ENCODE results near the gene C2CD4B. TPM values are rescaled to one million over a fixed set of nuclear protein-coding genes. Genes with fewer than 3 reads are reported as not detected.

Gene C2CD4B
- total RNA-seq, 1 experiment from 2014 or later = not detected

DNA sequence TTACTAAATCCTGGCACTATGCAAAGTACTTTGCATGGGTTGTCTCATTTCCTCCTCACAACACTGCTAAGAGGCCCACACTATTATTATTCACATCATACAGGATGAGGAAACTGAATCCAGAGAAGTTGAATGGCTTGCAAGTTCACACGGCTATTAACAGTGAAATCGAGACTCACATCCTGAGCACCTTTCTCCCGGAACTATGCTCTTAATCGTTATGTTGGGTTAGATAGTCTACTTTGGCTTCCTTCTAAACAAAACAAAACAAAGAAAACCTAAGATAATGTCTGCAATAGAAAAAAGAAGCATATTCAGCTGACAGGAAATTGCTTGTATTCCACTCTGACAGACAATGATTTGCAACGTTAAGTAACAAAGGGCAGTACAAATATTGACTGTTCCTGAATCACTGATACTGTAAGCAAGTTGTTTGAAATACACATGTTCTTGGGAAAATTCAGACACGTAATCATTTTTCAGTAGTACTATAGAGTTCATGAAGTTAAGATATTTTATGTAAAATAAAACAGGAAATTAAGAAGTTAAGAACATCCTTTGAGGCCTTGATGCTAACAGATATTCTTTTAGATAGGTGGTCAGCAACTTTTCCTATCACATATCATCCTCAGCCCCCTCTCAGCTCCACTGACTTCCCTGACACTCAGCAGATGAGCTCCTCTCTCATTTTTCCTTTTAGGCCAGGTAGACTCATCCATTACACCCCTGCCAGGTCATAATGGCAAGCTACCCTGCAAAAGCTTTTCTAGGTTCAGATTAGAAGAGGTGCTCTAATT is 40.7 kb downstream of the C2CD4B start:
- in situ Hi-C loops (cut with HindIII; ENCODE audit: low pct_unique_long_range_greater_than_20kb, low sequenced_read_pairs) = no loop called here
- DNase-seq (ENCODE audit: low read depth) = no peak

DNA sequence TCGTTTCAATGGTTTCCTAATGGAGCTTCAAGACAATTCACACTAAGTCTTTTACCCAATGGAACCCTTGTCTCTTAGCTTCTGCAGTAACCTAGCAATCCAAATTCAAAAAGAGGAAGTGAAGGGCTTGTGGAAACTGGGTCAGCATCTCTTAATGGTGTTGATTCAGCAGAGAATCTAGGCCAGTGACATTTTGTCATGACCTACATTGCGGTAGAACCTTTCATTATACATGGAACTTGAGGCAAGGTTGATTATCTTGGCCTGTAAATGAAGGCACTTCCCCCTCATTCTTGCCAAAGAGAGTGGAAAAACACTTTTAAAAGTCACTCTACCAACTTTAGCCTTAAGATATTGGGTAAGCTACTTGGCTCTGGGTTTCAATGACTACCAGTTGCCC is 42.8 kb downstream of the C2CD4B start:
- no peak for DNase-seq (ENCODE audit: low read depth)
- in situ Hi-C loops (cut with HindIII; ENCODE audit: low pct_unique_long_range_greater_than_20kb, low sequenced_read_pairs) = no loop called here

DNA sequence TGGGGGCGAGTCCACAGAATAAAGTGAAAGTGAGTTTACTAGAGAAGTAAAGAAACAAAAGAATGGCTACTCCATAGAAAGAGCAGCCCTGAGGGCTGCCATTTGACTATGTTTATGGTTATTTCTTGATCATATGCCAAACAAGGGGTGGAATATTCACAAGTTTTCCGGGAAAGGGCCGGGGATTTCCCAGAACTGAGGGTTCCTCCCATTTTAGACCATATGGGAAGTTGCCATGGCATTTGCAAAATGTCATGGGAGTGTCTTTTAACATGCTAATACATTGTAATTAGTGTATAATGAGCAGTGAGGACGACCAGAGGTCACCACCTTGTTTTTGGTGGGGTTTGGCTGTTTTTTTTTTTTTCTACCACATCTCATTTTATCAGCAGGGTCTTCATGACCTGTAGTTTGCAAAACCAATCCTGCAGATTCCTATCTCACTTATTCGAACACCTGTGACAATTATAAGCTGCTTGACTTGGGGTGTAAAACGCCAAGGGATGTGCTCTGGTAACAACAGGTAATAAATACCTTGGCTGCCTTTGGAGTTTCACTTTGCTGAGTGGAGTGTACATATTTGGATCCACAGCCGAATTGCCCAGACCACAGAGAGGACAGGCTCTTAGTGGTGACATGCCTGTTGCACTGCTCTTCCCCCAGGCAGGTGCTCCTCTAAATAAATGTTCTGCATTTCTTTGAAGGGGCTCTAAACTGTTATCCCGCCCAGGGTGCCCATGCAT is 43.6 kb downstream of the C2CD4B start:
- no peak for DNase-seq (ENCODE audit: low read depth)
- in situ Hi-C loops (cut with HindIII; ENCODE audit: low pct_unique_long_range_greater_than_20kb, low sequenced_read_pairs) = no loop called here

DNA sequence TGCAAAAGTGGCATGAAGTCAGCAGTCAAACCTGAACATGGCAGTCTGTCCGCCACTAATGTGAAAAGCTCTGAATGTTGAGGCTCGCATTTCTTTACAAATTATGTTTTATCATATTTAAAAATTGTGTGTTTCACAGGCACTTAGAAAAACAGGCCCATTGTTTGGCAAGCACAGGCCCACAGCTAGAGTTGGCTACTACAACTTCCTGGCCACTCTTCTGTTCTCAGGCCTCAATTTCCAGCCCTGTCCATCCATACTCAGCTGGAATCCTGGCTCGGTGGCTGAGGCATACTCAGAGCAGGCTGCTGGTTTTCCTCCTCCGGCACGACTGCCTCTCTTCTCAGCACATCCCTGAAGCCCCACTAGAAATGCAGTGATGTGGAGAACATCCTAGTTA is 44.3 kb downstream of the C2CD4B start:
- in situ Hi-C loops (cut with HindIII; ENCODE audit: low pct_unique_long_range_greater_than_20kb, low sequenced_read_pairs) = no loop called here
- DNase-seq (ENCODE audit: low read depth) = no peak

DNA sequence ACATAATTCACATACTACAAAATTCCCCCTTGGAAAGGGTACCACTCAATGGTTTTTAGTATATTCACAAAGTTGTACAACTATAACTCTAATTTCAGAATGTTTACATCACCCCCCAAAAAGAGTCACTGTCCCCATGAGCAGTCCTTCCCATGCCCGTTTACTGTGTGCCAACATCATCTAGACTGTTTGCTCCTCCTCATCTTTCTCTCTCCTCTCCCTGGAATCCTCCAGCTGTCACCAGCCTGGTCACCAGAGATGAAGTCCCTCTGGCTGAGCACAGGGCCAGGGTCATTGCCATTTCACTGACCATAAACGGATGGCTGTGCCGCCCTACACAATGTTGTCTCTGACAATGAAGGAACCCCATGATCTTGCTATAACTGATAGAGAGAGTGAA is 45.2 kb downstream of the C2CD4B start:
- in situ Hi-C loops (cut with HindIII; ENCODE audit: low pct_unique_long_range_greater_than_20kb, low sequenced_read_pairs) = no loop called here
- DNase-seq (ENCODE audit: low read depth) = no peak

DNA sequence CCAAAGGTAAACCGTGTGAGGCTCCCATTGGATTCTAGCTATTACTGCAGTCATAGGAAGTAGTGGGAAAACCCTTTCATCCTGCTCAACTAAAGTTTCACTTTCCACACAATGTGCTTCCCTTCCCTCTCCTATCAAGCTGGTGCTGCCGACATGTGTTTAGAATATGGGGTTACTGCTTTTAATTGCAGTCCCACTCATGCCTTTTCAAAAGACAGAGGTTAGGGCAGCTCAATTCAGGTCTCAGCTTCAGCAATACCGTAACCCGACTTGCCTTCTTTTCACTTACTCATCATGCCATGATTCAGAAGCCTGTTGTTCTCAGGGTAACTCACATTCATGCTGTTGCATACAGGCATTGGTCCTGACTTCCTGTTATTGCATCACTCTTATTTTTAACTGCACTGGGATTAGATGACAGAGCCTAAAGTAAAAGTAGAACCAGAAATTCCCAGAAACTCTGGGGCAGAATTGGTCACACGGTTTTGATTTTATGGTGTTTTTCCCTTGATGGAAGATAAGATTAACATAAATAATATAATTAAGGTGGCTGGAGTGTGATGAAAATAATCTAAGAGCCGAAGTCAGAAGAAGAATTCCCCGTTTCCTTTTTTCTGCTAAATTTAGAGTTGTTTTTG is 45.7 kb downstream of the C2CD4B start:
- peak; percentile 78 for DNase-seq (ENCODE audit: low read depth)
- in situ Hi-C loops (cut with HindIII; ENCODE audit: low pct_unique_long_range_greater_than_20kb, low sequenced_read_pairs) = no loop called here

DNA sequence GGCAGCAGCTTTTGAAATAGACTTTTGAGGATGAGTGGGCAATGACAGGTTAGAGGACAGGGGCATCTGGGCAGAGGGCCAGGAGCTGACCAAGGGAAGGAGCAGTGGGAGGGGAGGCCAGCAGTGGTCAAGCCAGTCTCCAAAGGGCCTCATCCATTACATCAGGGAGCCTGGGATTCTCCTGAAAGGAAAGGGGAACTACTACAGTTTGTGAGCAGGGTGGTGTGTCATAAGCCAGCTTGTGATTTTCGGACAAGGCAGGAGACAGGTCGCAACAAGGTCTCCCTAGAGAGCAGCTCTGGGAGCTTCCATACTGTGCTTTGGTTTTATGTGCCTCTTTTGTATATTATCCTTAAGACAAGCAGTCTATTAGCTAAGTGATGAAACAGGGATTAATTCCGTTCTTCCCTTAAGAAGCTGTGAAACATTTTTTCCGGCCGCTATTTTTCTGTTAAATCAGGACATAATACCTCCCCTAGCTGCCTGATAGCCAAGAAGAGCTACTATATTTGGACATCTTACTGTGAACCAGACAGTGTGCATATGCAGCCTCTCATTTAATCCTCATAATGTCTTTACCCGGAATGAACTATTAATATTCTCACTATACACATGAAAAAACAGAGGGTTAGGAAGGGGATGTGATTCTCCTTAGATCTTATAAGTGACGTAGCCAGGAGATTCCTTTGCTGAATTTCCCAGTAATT is 46.4 kb downstream of the C2CD4B start:
- DNase-seq (ENCODE audit: low read depth) = no peak
- in situ Hi-C loops (cut with HindIII; ENCODE audit: low pct_unique_long_range_greater_than_20kb, low sequenced_read_pairs) = no loop called here

DNA sequence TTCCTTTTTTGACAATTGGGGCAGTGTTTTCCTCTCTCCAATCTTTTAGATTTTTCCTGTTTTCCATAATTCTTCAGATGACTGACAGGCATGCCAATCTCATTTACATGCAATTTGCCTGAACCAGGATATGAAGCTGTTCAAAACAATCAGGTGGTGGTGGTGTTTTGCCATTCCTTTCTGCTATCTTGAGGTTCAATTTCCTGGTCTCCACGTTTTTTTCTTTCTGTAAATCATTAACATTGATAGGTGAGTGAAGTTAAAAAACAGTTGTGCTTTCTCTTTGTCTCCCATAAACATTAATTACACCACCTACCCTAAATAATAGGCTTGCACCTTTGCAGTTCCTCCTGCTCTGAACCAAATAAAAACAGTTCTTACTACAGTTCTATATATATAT is 49.2 kb downstream of the C2CD4B start:
- peak; percentile 63 for DNase-seq (ENCODE audit: low read depth)
- in situ Hi-C loops (cut with HindIII; ENCODE audit: low pct_unique_long_range_greater_than_20kb, low sequenced_read_pairs) = no loop called here

Other genes with a start within 250 kb of the C2CD4B start
- 7.2 and 74.6 TPM in 2 replicates for gene VPS13C, start 104.8 kb downstream of the C2CD4B start, total RNA-seq (2014; rRNA removed; shearing (Covaris generic); ENCODE audit: low replicate concordance)
- 5.5 and 5.7 TPM in 2 replicates for gene C2CD4A, start 98.3 kb downstream of the C2CD4B start, total RNA-seq (2014; rRNA removed; shearing (Covaris generic); ENCODE audit: low replicate concordance)
- gene TLN2, start 225.3 kb upstream of the C2CD4B start, total RNA-seq (2014; rRNA removed; shearing (Covaris generic); ENCODE audit: low replicate concordance) = 9.4 and 13.6 TPM in 2 replicates